NOMO-1 (cell line): ENCODE data around the gene ACVRL1.

Experiments used
- DNase-seq, 2 experiments: peaks; one replicate each; lab custom pipeline; 2025; ENCODE audit not compliant: unreplicated experiment in 2 of 2; lab: John Stamatoyannopoulos, UW

The ACVRL1 gene

DNA sequence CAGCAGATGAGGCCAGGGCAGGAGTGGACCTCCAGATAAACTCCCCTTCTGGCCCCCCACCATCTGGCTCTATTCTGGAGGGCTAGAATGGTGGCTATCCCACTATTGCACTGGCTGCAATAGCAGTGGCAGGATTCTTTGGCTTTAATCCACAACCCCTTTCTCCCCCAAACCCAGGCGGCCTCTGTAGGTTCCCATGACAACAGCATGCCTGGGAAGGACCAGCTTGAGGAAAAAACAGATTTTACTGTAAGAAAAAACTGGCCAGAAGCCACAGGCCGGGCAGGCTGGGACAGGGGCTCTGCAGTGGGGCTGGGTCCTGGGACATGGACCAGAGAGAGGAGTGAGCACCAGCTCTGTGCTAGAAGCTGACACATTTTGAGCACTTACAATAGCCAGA lies 30.6 kb downstream of the ACVRL1 start:
- no peak for DNase-seq

- no peak for DNase-seq
Measured at GRCh38 chr12:51938726-51939125, 31.4 kb downstream of the ACVRL1 start.

- no peak for DNase-seq
Measured at GRCh38 chr12:51941011-51941581, 33.8 kb downstream of the ACVRL1 start.

GRCh38 chr12:51941604-51942003 lies 34.3 kb downstream of the ACVRL1 start:
- DNase-seq: no peak

DNA sequence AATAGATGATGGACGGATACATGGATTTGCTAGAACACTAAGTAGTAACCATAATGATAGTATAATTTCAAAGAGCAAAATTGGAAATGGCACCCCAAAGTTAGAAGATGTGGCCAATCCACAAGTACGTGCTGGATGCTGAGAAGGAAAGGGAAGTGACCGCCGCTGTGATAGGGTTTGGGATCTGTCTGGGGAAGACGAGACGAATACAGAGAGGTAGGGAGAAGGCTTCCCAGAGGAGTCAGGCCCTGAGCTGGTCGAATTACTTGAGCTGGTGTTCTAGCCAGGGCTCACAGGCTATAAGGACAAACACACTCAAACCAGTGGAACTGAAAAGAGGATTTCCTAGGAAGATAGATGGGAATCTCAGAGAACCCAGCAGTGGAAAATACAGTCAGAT lies 34.8 kb downstream of the ACVRL1 start:
- DNase-seq: no peak

DNA sequence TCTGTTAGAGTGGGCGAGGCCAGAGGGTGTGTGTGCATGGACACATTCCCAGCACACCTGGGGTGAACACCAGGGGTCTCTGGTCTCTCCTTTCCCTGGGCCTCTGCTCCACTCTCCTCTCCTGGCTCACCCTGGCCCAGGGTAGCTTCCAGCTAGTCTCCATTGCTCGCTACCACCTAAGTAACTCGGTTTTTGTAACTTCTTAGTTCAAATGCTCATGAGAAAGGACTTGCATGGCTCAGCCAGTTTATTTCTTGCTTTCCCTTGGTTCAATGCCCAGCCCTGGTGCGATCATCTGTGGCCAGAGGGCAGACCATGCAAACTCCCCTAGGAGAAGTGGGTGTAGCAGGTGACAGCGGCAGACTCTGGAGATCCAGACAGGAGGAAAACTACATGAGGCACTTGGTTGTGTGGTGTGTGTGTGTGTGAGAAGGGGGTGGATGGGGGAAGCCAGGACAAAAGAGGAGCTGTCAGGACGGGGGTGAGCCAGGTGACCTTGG lies 35.2 kb downstream of the ACVRL1 start:
- DNase-seq: no peak

- no peak for DNase-seq
Measured at GRCh38 chr12:51943346-51943745, 36.0 kb downstream of the ACVRL1 start.

GRCh38 chr12:51944608-51945233 lies 37.4 kb downstream of the ACVRL1 start:
- no peak for DNase-seq

GRCh38 chr12:51947246-51947996 lies 40.1 kb downstream of the ACVRL1 start:
- DNase-seq: no peak

DNA sequence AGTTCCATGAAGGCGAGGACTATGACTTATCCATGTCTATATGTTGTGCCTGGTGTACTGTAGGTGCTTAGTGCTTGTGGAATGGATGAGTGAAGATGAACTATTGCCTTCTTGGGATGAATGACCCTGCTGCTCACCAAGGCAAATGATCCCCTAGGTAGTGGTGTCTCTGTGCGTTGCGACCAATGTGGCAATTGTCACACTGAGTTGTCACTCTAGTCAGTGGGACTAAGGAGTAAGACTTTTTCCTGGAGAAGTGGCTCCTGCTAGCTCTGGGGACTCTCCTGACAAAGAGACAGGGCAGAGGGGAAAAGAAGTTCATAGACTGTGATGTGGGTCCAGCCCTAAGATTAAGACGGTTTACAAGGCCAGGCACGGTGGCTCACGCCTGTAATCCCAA lies 40.8 kb downstream of the ACVRL1 start:
- no peak for DNase-seq

- no peak for DNase-seq
Measured at GRCh38 chr12:51949342-51950030, 42.2 kb downstream of the ACVRL1 start.

DNA sequence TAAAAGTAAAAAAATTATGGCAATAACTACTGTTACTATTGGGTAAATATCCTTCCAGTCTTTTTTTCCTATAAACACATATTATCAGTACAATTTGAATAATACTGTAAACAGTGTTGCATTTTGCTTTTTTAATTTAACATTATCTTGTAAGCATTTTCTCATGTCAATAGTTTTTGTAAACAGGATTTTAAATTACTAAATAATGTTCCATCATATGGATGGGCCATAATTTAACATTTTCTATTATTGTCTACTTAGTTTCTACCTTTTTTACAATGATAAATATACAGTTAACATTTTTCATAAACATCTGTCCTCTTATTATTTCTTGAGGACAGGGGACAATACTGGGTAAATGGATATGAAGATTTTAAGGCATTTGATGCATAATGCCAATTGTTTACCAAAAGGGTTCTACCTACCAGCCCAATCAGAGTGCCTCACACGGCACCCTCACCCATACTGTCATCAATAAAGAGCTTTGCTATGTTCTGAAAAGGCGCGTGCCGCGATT lies 43.4 kb downstream of the ACVRL1 start:
- no peak for DNase-seq

- peak; percentile 86 to 89 for DNase-seq
Measured at GRCh38 chr12:51951199-51951842, 44.0 kb downstream of the ACVRL1 start, which contains the start of gene ACVR1B. ACVR1B (plus strand) TSS chr12:51951699; CDS start chr12:51951744, 45 bp downstream.

GRCh38 chr12:51951843-51952722 lies 44.8 kb downstream of the ACVRL1 start:
- peak; percentile 10 to 13 for DNase-seq

DNA sequence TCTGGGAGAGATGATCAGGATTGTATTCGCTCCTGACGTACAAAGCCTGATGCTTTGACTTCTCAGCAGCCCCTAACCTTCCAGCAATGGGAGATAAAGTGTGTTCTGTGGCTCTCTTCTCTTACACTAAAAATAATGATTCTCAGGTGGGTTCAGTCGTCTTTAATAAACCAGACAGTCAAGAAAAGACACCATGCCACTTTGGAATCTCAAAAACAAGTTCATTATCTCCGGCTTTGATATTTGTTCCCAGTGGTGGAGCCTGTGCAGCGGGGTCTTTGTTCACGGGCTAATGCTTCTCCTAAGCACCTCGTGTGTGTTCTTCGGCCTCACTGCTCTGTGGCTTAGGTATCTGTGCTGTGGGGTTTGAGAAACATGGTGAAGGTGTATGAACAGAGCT lies 45.8 kb downstream of the ACVRL1 start:
- DNase-seq: no peak

GRCh38 chr12:51953864-51954263 lies 46.6 kb downstream of the ACVRL1 start:
- no peak for DNase-seq

DNA sequence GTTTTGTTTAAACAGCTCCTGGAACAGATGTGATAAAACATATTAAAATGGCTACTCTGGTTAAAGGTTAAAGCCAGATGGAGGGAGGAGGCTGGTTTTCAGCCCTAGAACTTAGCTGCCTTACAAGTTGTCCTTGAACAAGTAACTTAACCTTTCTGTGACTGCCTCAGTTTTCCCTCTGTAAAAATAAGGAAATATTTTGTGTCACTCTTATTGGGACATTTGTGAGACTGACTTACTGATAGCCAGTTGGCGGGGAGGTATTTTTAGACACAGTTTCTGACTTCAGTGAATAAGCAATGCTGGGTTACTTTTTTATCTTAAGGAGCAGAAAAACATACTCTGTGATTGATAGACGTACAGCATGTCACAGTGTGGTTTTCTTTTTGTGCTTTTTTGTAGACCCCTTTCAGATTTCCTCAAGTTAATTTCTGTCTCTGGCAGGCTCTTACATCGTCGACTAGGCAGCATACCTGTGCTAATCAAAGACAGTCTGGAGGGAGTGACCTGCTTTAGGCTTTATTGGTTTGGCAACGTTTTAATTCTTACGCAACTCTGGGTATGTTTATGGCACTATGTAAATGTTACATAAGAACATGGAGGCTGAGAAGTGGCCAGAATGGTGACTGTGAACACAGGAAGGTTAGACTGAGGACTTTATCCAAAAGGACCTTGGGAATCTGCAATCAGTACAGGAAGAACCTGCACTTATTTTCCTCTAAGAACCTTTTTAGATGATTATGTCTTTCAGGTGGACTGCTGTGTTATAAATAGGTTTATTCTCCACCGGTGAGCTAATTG lies 47.5 kb downstream of the ACVRL1 start:
- DNase-seq: peak; percentile 12 to 69

- no peak for DNase-seq
Measured at GRCh38 chr12:51955702-51956101, 48.4 kb downstream of the ACVRL1 start.

DNA sequence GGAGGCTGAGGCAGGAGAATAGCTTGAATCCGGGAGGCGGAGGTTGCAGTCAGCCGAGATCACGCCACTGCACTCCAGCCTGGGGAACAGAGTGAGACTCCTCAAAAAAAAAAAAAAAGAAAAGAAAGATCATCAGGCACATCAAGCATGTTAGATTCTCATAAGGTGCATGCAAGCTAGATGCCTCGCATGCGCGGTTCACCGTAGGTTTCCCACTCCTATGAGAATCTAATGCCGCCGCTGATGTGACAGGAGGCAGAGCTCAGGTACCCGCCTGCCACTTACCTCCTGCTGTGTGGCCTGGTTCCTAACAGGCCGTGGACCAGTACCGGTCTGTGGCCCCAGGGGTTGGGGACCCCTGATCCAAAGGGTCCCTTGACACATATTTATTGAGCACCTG lies 51.2 kb downstream of the ACVRL1 start:
- no peak for DNase-seq
